GM23338 (cell line): ENCODE data around the gene SLC35F2. TPM values are rescaled to one million over a fixed set of nuclear protein-coding genes. Genes with fewer than 3 reads are reported as not detected.

ENCODE experiments used
- ATAC-seq: fragments of 200-7000 bp; cut with Tn5 transposase; 3 replicates; pipeline ENCODE4 v1.9.1; 2020
- DNase-seq: peaks from one replicate; pipeline ENCODE4 v3.0.0-alpha.2; 2015; ENCODE audit warnings: low spot score
- H2AFZ ChIP-seq: fragments of 200-600 bp; sonication (generic); 2 replicates; pipeline ENCODE4 v1.8.0; 2016; ENCODE audit warnings: antibody characterized with exemption, mild to moderate bottlenecking, moderate library complexity
- H3F3A ChIP-seq: fragments of 200-600 bp; sonication (generic); replicated peaks from 2 replicates; pipeline ENCODE4 v1.8.0; 2017; ENCODE audit warnings: antibody characterized with exemption, mixed run types, low read depth
- H3K27ac ChIP-seq: fragments of 200-600 bp; sonication (generic); 2 replicates; pipeline ENCODE4 v1.6.1; 2016; ENCODE audit warnings: low read depth
- H3K27me3 ChIP-seq: fragments of 200-600 bp; sonication (generic); 2 replicates; pipeline ENCODE4 v1.8.0; 2016; ENCODE audit warnings: mild to moderate bottlenecking, mixed run types, moderate library complexity; ENCODE audit not compliant: insufficient read depth
- H3K36me3 ChIP-seq: fragments of 200-600 bp; sonication (generic); 2 replicates; pipeline ENCODE4 v1.8.0; 2016; ENCODE audit warnings: mild to moderate bottlenecking; ENCODE audit not compliant: insufficient read depth
- H3K4me1 ChIP-seq: fragments of 200-600 bp; sonication (generic); 2 replicates; pipeline ENCODE4 v1.8.0; 2016; ENCODE audit warnings: mild to moderate bottlenecking, moderate library complexity; ENCODE audit not compliant: insufficient read depth
- H3K4me2 ChIP-seq: fragments of 200-600 bp; sonication (generic); 2 replicates; pipeline ENCODE4 v1.7.1; 2017; ENCODE audit warnings: mixed run types
- H3K4me3 ChIP-seq: fragments of 200-600 bp; sonication (generic); 2 replicates; pipeline ENCODE4 v1.6.1; 2016; ENCODE audit warnings: mixed run types
- H3K79me2 ChIP-seq: fragments of 200-600 bp; sonication (generic); replicated peaks from 2 replicates; pipeline ENCODE4 v1.8.0; 2017; ENCODE audit warnings: mild to moderate bottlenecking; ENCODE audit not compliant: insufficient read depth
- H3K9me2 ChIP-seq: fragments of 200-600 bp; sonication (generic); 2 replicates; pipeline ENCODE4 v1.8.0; 2017; ENCODE audit not compliant: insufficient read depth
- H4K20me1 ChIP-seq: fragments of 200-600 bp; sonication (generic); replicated peaks from 2 replicates; pipeline ENCODE4 v1.8.0; 2017; ENCODE audit warnings: mild to moderate bottlenecking; ENCODE audit not compliant: insufficient read depth
- H3K27ac Mint-ChIP-seq: 2 replicates; pipeline ENCODE4 v1.8.0; 2020; ENCODE audit warnings: inconsistent platforms, mild to moderate bottlenecking, moderate library complexity, mixed read lengths
- H3K27me3 Mint-ChIP-seq: 3 replicates; pipeline ENCODE4 v1.8.0; 2022; ENCODE audit warnings: low read depth, mild to moderate bottlenecking, moderate library complexity, mixed read lengths, inconsistent platforms; ENCODE audit not compliant: insufficient read depth, poor library complexity
- H3K36me3 Mint-ChIP-seq: 3 replicates; pipeline ENCODE4 v1.8.0; 2021; ENCODE audit warnings: low read depth, mild to moderate bottlenecking, inconsistent platforms, moderate library complexity, mixed read lengths
- H3K4me1 Mint-ChIP-seq: 3 replicates; pipeline ENCODE4 v1.8.0; 2020; ENCODE audit warnings: mild to moderate bottlenecking, inconsistent platforms, mixed read lengths
- H3K4me3 Mint-ChIP-seq: 3 replicates; pipeline ENCODE4 v1.8.0; 2021; ENCODE audit warnings: moderate library complexity, mild to moderate bottlenecking, inconsistent platforms, mixed read lengths
- H3K9me3 Mint-ChIP-seq: 3 replicates; pipeline ENCODE4 v1.8.0; 2020; ENCODE audit warnings: moderate library complexity, mild to moderate bottlenecking, inconsistent platforms, mixed read lengths
- CREB1 ChIP-seq: fragments of 250-450 bp; sonication (Bioruptor Pico); IDR thresholded peaks from 2 replicates; pipeline ENCODE4 v1.5.0; 2020; ENCODE audit warnings: low read depth, mild to moderate bottlenecking, moderate library complexity
- CTCF ChIP-seq, 2 experiments: fragments of 200-600 bp in 1 of 2; sonication (generic) in 1 of 2; conservative IDR thresholded peaks; 2 replicates each; pipeline versions ENCODE4 v1.5.1 to v1.6.1; 2016 to 2017; ENCODE audit warnings: antibody characterized with exemption in 2 of 2, low read depth in 2 of 2, mild to moderate bottlenecking in 2 of 2, moderate library complexity in 1 of 2
- ETS1 ChIP-seq: IDR thresholded peaks from 2 replicates; pipeline ENCODE4 v1.6.1; 2016; ENCODE audit warnings: antibody characterized with exemption
- EZH2 ChIP-seq: fragments of 200-600 bp; sonication (generic); IDR thresholded peaks from one replicate; pipeline ENCODE4 v1.8.0; 2017; ENCODE audit warnings: antibody characterized with exemption, mild to moderate bottlenecking, low read depth; ENCODE audit not compliant: unreplicated experiment
- EZH2phosphoT487 ChIP-seq: fragments of 200-600 bp; sonication (generic); IDR thresholded peaks from one replicate; pipeline ENCODE4 v1.8.1; 2018; ENCODE audit warnings: antibody characterized with exemption; ENCODE audit not compliant: unreplicated experiment
- JUNB ChIP-seq: IDR thresholded peaks from one replicate; pipeline ENCODE4 v1.6.1; 2016; ENCODE audit warnings: antibody characterized with exemption; ENCODE audit not compliant: unreplicated experiment
- NANOG ChIP-seq: IDR thresholded peaks from 2 replicates; pipeline ENCODE4 v1.6.1; 2016; ENCODE audit warnings: antibody characterized with exemption, borderline replicate concordance
- POLR2AphosphoS5 ChIP-seq: IDR thresholded peaks from 2 replicates; pipeline ENCODE4 v1.6.1; 2016; ENCODE audit warnings: antibody characterized with exemption, low read depth
- REST ChIP-seq: IDR thresholded peaks from one replicate; pipeline ENCODE4 v1.6.1; 2018; ENCODE audit warnings: antibody characterized with exemption; ENCODE audit not compliant: unreplicated experiment
- STAT1 ChIP-seq: IDR thresholded peaks from one replicate; pipeline ENCODE4 v1.6.1; 2016; ENCODE audit warnings: antibody characterized with exemption; ENCODE audit not compliant: unreplicated experiment
- ZNF114 ChIP-seq: fragments of 250-450 bp; sonication (Bioruptor Pico); IDR thresholded peaks from 2 replicates; pipeline ENCODE4 v1.5.0; 2020; ENCODE audit warnings: mild to moderate bottlenecking, moderate library complexity
- ZNF331 ChIP-seq: fragments of 250-450 bp; sonication (Bioruptor Pico); IDR thresholded peaks from 2 replicates; pipeline ENCODE4 v1.5.0; 2020; ENCODE audit warnings: low read depth, mild to moderate bottlenecking, moderate library complexity
- ZNF462 ChIP-seq: fragments of 250-450 bp; sonication (Bioruptor Pico); IDR thresholded peaks from 2 replicates; pipeline ENCODE4 v1.5.0; 2020; ENCODE audit warnings: mild to moderate bottlenecking, moderate library complexity
- polyA plus RNA-seq: library from polyadenylated mRNA; unstranded; fragments of >200 nt; fragmentation: Nextera tagmentation; extraction: Ambion mirVana; gene quantifications from 2 replicates; pipeline ENCODE4 v1.2.1, GENCODE V29; 2016
- total RNA-seq: library from RNA; depleted of rRNA; stranded (reverse); fragments of >200 nt; shearing (Covaris generic); gene quantifications from 2 replicates; pipeline ENCODE4 v1.2.3, GENCODE V29; 2014

Gene SLC35F2
- total and polyA plus RNA-seq, 2 experiments from 2014 or later, result 25.2 to 32.5 TPM

GRCh38 chr11:107824668-107825369, 33.8 kb downstream of the SLC35F2 start:
- TF ChIP-seq NANOG (no peak), EZH2phosphoT487 (no peak), ZNF462 (CRISPR knock-in tag) (no peak), CREB1 (CRISPR knock-in tag) (no peak), CTCF (conservative IDR thresholded peaks at IDR 0.05; ENCODE audit: low read depth in 2 of 2) (no peak), STAT1 (no peak), EZH2 (no peak), ETS1 (no peak), REST (no peak), ZNF331 (CRISPR knock-in tag) (no peak), ZNF114 (CRISPR knock-in tag) (no peak), JUNB (no peak), POLR2AphosphoS5 (no peak)
- H3K27ac ChIP-seq, result no peak overlapping the region
- H3K4me2 ChIP-seq, result no peak overlapping the region
- H3K4me1 ChIP-seq, result no peaks in the 10 kb centered on the region
- H3K4me3 ChIP-seq, result no peak overlapping the region
- Mint-ChIP-seq H3K27me3 (no peaks in the 10 kb centered on the region), H3K27ac (no peak overlapping the region), H3K4me3 (no peak overlapping the region), H3K9me3 (no peaks in the 10 kb centered on the region), H3K36me3 (no peaks in the 10 kb centered on the region), H3K4me1 (no peaks in the 10 kb centered on the region)
- H3K79me2 ChIP-seq, result peaks cover 31% of the 10 kb centered on the region
- peaks cover 20% of the 10 kb centered on the region for H4K20me1 ChIP-seq
- H3K9me2 ChIP-seq, result no peaks in the 10 kb centered on the region
- H3K36me3 ChIP-seq, result no peaks in the 10 kb centered on the region
- no peaks in the 10 kb centered on the region for H3F3A ChIP-seq
- DNase-seq, result no peak
- no peaks in the 10 kb centered on the region for H3K27me3 ChIP-seq
- ATAC-seq, result no peak
- H2AFZ ChIP-seq, result no peak overlapping the region
